SH-SY5Y (cell line): Measurements from ENCODE around the gene NFKBIE.

Source experiments
- GATA2 ChIP-seq: IDR thresholded peaks from 2 replicates; pipeline ENCODE4 v1.6.1; 2011; ENCODE audit warnings: mild to moderate bottlenecking, low read depth, low read length
- GATA3 ChIP-seq: IDR thresholded peaks from 2 replicates; pipeline ENCODE4 v1.6.1; 2011; ENCODE audit warnings: low read depth, mild to moderate bottlenecking, low read length, moderate library complexity

GRCh38 chr6:44257753-44258324 is 7.5 kb downstream of the NFKBIE start:
- no peak for TF ChIP-seq GATA2
- TF ChIP-seq GATA3: no peak
